HepG2 (cell line): ENCODE results near the gene PBX2. TPM values are rescaled to one million over a fixed set of nuclear protein-coding genes. Genes with fewer than 3 reads are reported as not detected.

ENCODE experiments used
- GATA4 ChIP-seq: sonication (generic); IDR thresholded peaks from 2 replicates; pipeline ENCODE4 v1.6.1; 2016; ENCODE audit warnings: antibody characterized with exemption, low read depth, borderline replicate concordance
- GLI4 ChIP-seq: sonication (generic); formaldehyde crosslinking; IDR thresholded peaks from 2 replicates; pipeline ENCODE4 v1.5.1; 2020; ENCODE audit warnings: missing genetic modification reagents, mild to moderate bottlenecking, moderate library complexity, borderline replicate concordance
- HOXA5 ChIP-seq: sonication (generic); formaldehyde crosslinking; IDR thresholded peaks from 2 replicates; pipeline ENCODE4 v1.4.0; 2020; ENCODE audit warnings: missing genetic modification reagents
- KDM5A ChIP-seq: fragments of 200-600 bp; sonication (generic); IDR thresholded peaks from 2 replicates; pipeline ENCODE4 v1.7.0; 2018; ENCODE audit warnings: antibody characterized with exemption, mild to moderate bottlenecking, low read length, borderline replicate concordance
- MBNL3 ChIP-seq: fragments of 250-450 bp; sonication (Bioruptor Pico); conservative IDR thresholded peaks from 2 replicates; pipeline ENCODE4 v1.8.0; 2022; ENCODE audit warnings: mild to moderate bottlenecking, inconsistent platforms
- NFATC3 ChIP-seq: sonication (generic); formaldehyde crosslinking; IDR thresholded peaks from 2 replicates; pipeline ENCODE4 v1.5.1; 2020; ENCODE audit warnings: mild to moderate bottlenecking, missing genetic modification reagents
- NFYB ChIP-seq: sonication (generic); formaldehyde crosslinking; IDR thresholded peaks from 2 replicates; pipeline ENCODE4 v1.4.0; 2020; ENCODE audit warnings: missing genetic modification reagents
- NR2F6 ChIP-seq, 2 experiments: IDR thresholded peaks; 2 replicates each; pipeline ENCODE4 v1.6.1; 2016; ENCODE audit warnings: antibody characterized with exemption in 1 of 2, mild to moderate bottlenecking in 1 of 2
- PHF20 ChIP-seq: sonication (generic); formaldehyde crosslinking; IDR thresholded peaks from 2 replicates; pipeline ENCODE4 v1.5.0; 2020; ENCODE audit warnings: mild to moderate bottlenecking, missing genetic modification reagents
- POLR2AphosphoS5 ChIP-seq: IDR thresholded peaks from 2 replicates; pipeline ENCODE4 v1.6.1; 2012; ENCODE audit warnings: low read depth, low read length
- REL ChIP-seq: sonication (generic); formaldehyde crosslinking; conservative IDR thresholded peaks from 2 replicates; pipeline ENCODE4 v1.8.0; 2022; ENCODE audit warnings: mild to moderate bottlenecking, missing genetic modification reagents, moderate library complexity
- STAG1 ChIP-seq: sonication (generic); formaldehyde crosslinking; IDR thresholded peaks from 2 replicates; pipeline ENCODE4 v1.4.0; 2020; ENCODE audit warnings: missing genetic modification reagents
- TARDBP ChIP-seq: sonication (generic); formaldehyde crosslinking; IDR thresholded peaks from 2 replicates; pipeline ENCODE4 v1.8.0; 2022; ENCODE audit warnings: mild to moderate bottlenecking, missing genetic modification reagents
- THYN1 ChIP-seq: sonication (generic); formaldehyde crosslinking; IDR thresholded peaks from 2 replicates; pipeline ENCODE4 v1.8.1; 2023; ENCODE audit warnings: low read depth, mild to moderate bottlenecking, moderate library complexity, missing genetic modification reagents, borderline replicate concordance
- TOPORS ChIP-seq: sonication (generic); formaldehyde crosslinking; IDR thresholded peaks from 2 replicates; pipeline ENCODE4 v1.8.0; 2023; ENCODE audit warnings: mild to moderate bottlenecking, missing genetic modification reagents
- ZFP82 ChIP-seq: sonication (generic); formaldehyde crosslinking; IDR thresholded peaks from 2 replicates; pipeline ENCODE4 v1.5.1; 2020; ENCODE audit warnings: mild to moderate bottlenecking, missing genetic modification reagents, borderline replicate concordance
- ZNF205 ChIP-seq: IDR thresholded peaks from 2 replicates; pipeline ENCODE4 v1.6.1; 2018; ENCODE audit warnings: missing biosample characterization, missing genetic modification reagents
- ZNF251 ChIP-seq: sonication (generic); formaldehyde crosslinking; IDR thresholded peaks from 2 replicates; pipeline ENCODE4 v1.9.0; 2021; ENCODE audit warnings: mild to moderate bottlenecking, missing genetic modification reagents
- polyA plus RNA-seq, 8 experiments: library from polyadenylated mRNA; depleted of rRNA in 3 of 8; stranded (reverse) in 7 of 8; unstranded in 1 of 8; fragments of >200 nt; fragmentation: Illumina TruSeq in 4 of 8; extraction: Trizol in 4 of 8; gene quantifications; 2 replicates each; pipeline versions ENCODE4 v1.2.1 to v1.2.3, GENCODE V29; 2011 to 2016; ENCODE audit warnings: low read depth in 4 of 8, missing spikeins in 1 of 8, mixed read lengths in 1 of 8; ENCODE audit not compliant: insufficient read depth in 1 of 8
- total RNA-seq, 5 experiments: library from RNA; depleted of rRNA; stranded (reverse); fragments of >200 nt; fragmentation: Illumina TruSeq; extraction: Trizol; gene quantifications; 2 replicates each; pipeline ENCODE4 v1.2.3, GENCODE V29; 2016; ENCODE audit warnings: low read depth in 1 of 5
- TF ChIP-seq, protein P1 (sequence below), 2 experiments: sonication (generic) in 1 of 2; formaldehyde crosslinking in 1 of 2; IDR thresholded peaks; 2 replicates each; pipeline versions ENCODE4 v1.4.0 to v1.6.1; 2018 to 2020; ENCODE audit warnings: missing genetic modification reagents in 2 of 2, borderline replicate concordance in 1 of 2, low read depth in 1 of 2, mild to moderate bottlenecking in 1 of 2, missing biosample characterization in 1 of 2
- TF ChIP-seq, protein P2 (sequence below): sonication (generic); formaldehyde crosslinking; IDR thresholded peaks from 2 replicates; pipeline ENCODE4 v1.5.1; 2020; ENCODE audit warnings: missing genetic modification reagents, mild to moderate bottlenecking, borderline replicate concordance
- TF ChIP-seq, protein P3 (sequence below): sonication (generic); formaldehyde crosslinking; IDR thresholded peaks from 2 replicates; pipeline ENCODE4 v1.8.0; 2022; ENCODE audit warnings: mild to moderate bottlenecking, missing genetic modification reagents
- TF ChIP-seq, protein P4 (sequence below): sonication (generic); formaldehyde crosslinking; IDR thresholded peaks from 2 replicates; pipeline ENCODE4 v1.8.1; 2023; ENCODE audit warnings: missing genetic modification reagents, mild to moderate bottlenecking, borderline replicate concordance
- TF ChIP-seq, protein P5 (sequence below): sonication (generic); formaldehyde crosslinking; IDR thresholded peaks from 2 replicates; pipeline ENCODE4 v1.4.0; 2020; ENCODE audit warnings: mild to moderate bottlenecking, missing genetic modification reagents

PBX2 gene
- total and polyA plus RNA-seq, 2 of the 13 experiments (the other 11 are each of a cell fraction or from before 2014, with no cell fraction given), result 42.3 to 77.8 TPM

DNA sequence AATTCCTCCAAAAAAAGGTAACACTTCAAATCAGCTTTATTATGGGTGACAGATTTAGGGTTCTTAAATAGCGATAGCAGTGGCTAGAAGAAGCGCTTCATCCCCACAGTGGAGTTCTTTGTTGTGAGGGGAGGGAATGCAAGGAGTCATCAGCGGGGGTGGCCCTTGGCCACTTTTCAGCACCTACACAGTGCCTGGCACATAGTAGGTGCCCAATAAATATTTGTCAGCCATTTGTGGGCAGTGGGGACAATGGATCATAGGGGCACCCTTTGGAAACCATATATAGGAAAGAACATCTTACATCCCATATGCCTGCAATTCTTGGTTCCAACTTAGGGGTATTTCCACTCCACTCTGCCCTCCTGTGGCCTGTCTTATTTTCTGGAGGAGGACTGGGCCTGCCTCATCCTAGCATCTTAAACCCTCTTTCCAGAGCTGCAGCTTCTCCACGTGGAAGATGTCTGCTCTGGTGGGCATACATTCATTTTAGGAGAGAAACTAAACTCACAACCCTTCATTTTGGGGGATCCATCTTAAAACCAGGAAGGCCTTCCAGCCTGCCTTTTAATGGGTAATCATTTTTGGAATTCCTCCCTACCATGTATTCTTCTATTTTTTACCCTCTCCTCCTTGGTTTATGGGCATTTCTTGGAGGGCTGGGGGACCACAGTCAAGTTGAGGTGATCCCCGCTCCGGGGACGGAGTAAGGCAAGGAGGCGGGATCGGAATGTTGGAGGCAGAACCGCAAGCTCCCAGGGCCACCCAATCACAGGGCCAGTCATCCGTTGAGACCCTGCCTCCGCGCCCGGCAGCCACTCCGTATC, 5.0 kb upstream of the PBX2 start (continued):
- TF ChIP-seq, protein P1, sequence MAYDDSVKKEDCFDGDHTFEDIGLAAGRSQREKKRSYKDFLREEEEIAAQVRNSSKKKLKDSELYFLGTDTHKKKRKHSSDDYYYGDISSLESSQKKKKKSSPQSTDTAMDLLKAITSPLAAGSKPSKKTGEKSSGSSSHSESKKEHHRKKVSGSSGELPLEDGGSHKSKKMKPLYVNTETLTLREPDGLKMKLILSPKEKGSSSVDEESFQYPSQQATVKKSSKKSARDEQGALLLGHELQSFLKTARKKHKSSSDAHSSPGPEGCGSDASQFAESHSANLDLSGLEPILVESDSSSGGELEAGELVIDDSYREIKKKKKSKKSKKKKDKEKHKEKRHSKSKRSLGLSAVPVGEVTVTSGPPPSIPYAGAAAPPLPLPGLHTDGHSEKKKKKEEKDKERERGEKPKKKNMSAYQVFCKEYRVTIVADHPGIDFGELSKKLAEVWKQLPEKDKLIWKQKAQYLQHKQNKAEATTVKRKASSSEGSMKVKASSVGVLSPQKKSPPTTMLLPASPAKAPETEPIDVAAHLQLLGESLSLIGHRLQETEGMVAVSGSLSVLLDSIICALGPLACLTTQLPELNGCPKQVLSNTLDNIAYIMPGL (CRISPR knock-in tag; IDR thresholded peaks at IDR 0.05; ENCODE audit: borderline replicate concordance in 1 of 2, low read depth in 1 of 2), result peak in 1 of 2 experiments; percentile 25; a peak in 3 of 4 replicates
- TF ChIP-seq, protein P2, sequence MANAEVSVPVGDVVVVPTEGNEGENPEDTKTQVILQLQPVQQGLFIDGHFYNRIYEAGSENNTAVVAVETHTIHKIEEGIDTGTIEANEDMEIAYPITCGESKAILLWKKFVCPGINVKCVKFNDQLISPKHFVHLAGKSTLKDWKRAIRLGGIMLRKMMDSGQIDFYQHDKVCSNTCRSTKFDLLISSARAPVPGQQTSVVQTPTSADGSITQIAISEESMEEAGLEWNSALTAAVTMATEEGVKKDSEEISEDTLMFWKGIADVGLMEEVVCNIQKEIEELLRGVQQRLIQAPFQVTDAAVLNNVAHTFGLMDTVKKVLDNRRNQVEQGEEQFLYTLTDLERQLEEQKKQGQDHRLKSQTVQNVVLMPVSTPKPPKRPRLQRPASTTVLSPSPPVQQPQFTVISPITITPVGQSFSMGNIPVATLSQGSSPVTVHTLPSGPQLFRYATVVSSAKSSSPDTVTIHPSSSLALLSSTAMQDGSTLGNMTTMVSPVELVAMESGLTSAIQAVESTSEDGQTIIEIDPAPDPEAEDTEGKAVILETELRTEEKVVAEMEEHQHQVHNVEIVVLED, result no peak
- TF ChIP-seq TOPORS (0 out of 2 replicates have a peak, but pooled peaks have one; percentile 11), STAG1 (CRISPR knock-in tag) (peak; percentile 51), PHF20 (no peak), KDM5A (0 out of 2 replicates have a peak, but pooled peaks have one; percentile 61), NFYB (CRISPR knock-in tag) (peak; percentile 83), THYN1 (CRISPR knock-in tag) (0 out of 2 replicates have a peak, but pooled peaks have one; percentile 76), ZNF205 (CRISPR knock-in tag) (0 out of 2 replicates have a peak, but pooled peaks have one; percentile 17), NR2F6 (IDR thresholded peaks at IDR 0.05) (peak; percentile 23; the same call in 1 of the 2 replicates), NR2F6 (CRISPR knock-in tag; IDR thresholded peaks at IDR 0.05) (0 out of 2 replicates have a peak, but pooled peaks have one; percentile 5), HOXA5 (CRISPR knock-in tag) (no peak), MBNL3 (no peak), POLR2AphosphoS5 (peak; percentile 93), GATA4 (peak; percentile 41; the same call in 1 of the 2 replicates), GLI4 (CRISPR knock-in tag) (no peak), ZNF251 (CRISPR knock-in tag) (no peak), NFATC3 (CRISPR knock-in tag) (0 out of 2 replicates have a peak, but pooled peaks have one; percentile 56), REL (no peak), TARDBP (CRISPR knock-in tag) (peak; percentile 46; the same call in 1 of the 2 replicates), ZFP82 (CRISPR knock-in tag) (0 out of 2 replicates have a peak, but pooled peaks have one; percentile 6)
- TF ChIP-seq, protein P3, sequence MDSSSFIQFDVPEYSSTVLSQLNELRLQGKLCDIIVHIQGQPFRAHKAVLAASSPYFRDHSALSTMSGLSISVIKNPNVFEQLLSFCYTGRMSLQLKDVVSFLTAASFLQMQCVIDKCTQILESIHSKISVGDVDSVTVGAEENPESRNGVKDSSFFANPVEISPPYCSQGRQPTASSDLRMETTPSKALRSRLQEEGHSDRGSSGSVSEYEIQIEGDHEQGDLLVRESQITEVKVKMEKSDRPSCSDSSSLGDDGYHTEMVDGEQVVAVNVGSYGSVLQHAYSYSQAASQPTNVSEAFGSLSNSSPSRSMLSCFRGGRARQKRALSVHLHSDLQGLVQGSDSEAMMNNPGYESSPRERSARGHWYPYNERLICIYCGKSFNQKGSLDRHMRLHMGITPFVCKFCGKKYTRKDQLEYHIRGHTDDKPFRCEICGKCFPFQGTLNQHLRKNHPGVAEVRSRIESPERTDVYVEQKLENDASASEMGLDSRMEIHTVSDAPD, result 0 out of 2 replicates have a peak, but pooled peaks have one; percentile 30
- TF ChIP-seq, protein P4, sequence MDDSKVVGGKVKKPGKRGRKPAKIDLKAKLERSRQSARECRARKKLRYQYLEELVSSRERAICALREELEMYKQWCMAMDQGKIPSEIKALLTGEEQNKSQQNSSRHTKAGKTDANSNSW (CRISPR knock-in tag), result 0 out of 2 replicates have a peak, but pooled peaks have one; percentile 21
- TF ChIP-seq, protein P5, sequence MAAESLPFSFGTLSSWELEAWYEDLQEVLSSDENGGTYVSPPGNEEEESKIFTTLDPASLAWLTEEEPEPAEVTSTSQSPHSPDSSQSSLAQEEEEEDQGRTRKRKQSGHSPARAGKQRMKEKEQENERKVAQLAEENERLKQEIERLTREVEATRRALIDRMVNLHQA, result no peak
